ENCODE measurements around the gene CENPE.

- TF ChIP-seq CTCF (IDR thresholded peaks at IDR 0.05) (no peak), ZFX (IDR thresholded peaks at IDR 0.05; ENCODE audit: borderline replicate concordance) (no peak)
Measured at GRCh38 chr4:103111598-103111997, 86.5 kb downstream of the CENPE start.

Measured in 22Rv1 (cell line).